ENCODE data around the gene KCNA10.

GRCh38 chr1:110488867-110489266 lies 30.1 kb downstream of the KCNA10 start:
- no peak for TF ChIP-seq CTCF (IDR thresholded peaks at IDR 0.05)
- no peak for TF ChIP-seq POLR2A (IDR thresholded peaks at IDR 0.05)

Data from right lobe of liver (tissue), 4 donors.